ENCODE results near the gene PHTF2.

GRCh38 chr7:77813180-77813579, 14.6 kb downstream of the PHTF2 start:
- TF ChIP-seq POLR2A (IDR thresholded peaks at IDR 0.05) (no peak), CTCF (IDR thresholded peaks at IDR 0.05) (no peak)
